HG02610 (cell line): ENCODE results near the gene GLUD1.

Source experiments
- ATAC-seq: cut with Tn5 transposase; IDR thresholded peaks from one replicate; pipeline ENCODE4 v1.9.1; 2021; ENCODE audit warnings: mild to moderate bottlenecking, moderate library complexity; ENCODE audit not compliant: unreplicated experiment

GLUD1 gene

DNA sequence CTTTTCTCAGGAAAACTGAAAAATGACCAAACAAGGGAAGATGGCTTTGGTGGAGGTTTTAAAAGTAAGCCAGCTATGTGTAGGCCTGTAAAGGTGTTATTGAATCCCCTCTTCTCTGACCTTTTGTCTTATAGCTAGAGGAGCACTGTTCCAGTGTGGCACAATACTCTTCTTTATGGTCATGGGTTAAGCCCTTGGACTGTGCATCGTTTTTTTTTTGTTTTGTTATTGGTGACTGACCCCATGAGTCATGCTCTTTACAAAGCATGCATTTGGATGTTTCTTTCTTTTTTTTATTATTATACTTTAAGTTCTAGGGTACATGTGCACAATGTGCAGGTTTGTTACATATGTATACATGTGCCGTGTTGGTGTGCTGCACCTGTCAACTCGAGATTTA is 94.2 kb downstream of the GLUD1 start:
- no peak for ATAC-seq
